Mesenchymal stem cell (in vitro differentiated cells and primary cell): ENCODE data around the gene CFHR5.

Source experiments
- DNase-seq: peaks from one replicate; pipeline ENCODE4 v3.0.0-alpha.2; 2013
- H2AFZ ChIP-seq: one replicate; pipeline ENCODE4 v1.6.1; 2013; ENCODE audit warnings: low read depth, mild to moderate bottlenecking, control low read depth, inconsistent platforms, low read length, moderate library complexity
- H2AK5ac ChIP-seq: 2 replicates; pipeline ENCODE4 v1.6.1; 2013; ENCODE audit warnings: low read length, moderate library complexity, mild to moderate bottlenecking, inconsistent platforms; ENCODE audit not compliant: severe bottlenecking
- H2BK120ac ChIP-seq: one replicate; pipeline ENCODE4 v1.6.1; 2013; ENCODE audit warnings: low read depth, mild to moderate bottlenecking, inconsistent platforms, low read length, moderate library complexity
- H2BK12ac ChIP-seq, 2 experiments: one replicate each; pipeline ENCODE4 v1.6.1; 2013; ENCODE audit warnings: inconsistent platforms in 2 of 2, low read length in 2 of 2, mild to moderate bottlenecking in 2 of 2, moderate library complexity in 2 of 2, control low read depth in 1 of 2
- H2BK15ac ChIP-seq: one replicate; pipeline ENCODE4 v1.6.1; 2013; ENCODE audit warnings: mild to moderate bottlenecking, low read depth, inconsistent platforms; ENCODE audit not compliant: poor library complexity, severe bottlenecking
- H2BK5ac ChIP-seq: 2 replicates; pipeline ENCODE4 v1.6.1; 2013; ENCODE audit warnings: low read depth, mild to moderate bottlenecking, low read length, control low read depth, inconsistent platforms; ENCODE audit not compliant: poor library complexity, severe bottlenecking
- H3K14ac ChIP-seq, 2 experiments: one replicate each; pipeline ENCODE4 v1.6.1; 2013; ENCODE audit warnings: inconsistent platforms in 2 of 2, low read length in 2 of 2, control low read depth in 1 of 2, mild to moderate bottlenecking in 1 of 2, moderate library complexity in 1 of 2
- H3K18ac ChIP-seq, 2 experiments: one replicate each; pipeline ENCODE4 v1.6.1; 2013; ENCODE audit warnings: inconsistent platforms in 2 of 2, low read length in 2 of 2, control low read depth in 1 of 2, low read depth in 1 of 2, mild to moderate bottlenecking in 1 of 2
- H3K23ac ChIP-seq, 2 experiments: one replicate each; pipeline ENCODE4 v1.6.1; 2013; ENCODE audit warnings: inconsistent platforms in 2 of 2, low read length in 2 of 2, mild to moderate bottlenecking in 2 of 2, moderate library complexity in 2 of 2, control low read depth in 1 of 2
- H3K27ac ChIP-seq: 2 replicates; pipeline ENCODE4 v1.5.1; 2013; ENCODE audit warnings: mild to moderate bottlenecking, moderate library complexity, low read length, control low read depth, inconsistent platforms; ENCODE audit not compliant: poor library complexity, severe bottlenecking
- H3K27me3 ChIP-seq, 2 experiments: 2 replicates each; pipeline versions ENCODE4 v1.6.1 to v1.7.0; 2013; ENCODE audit warnings: low read length in 2 of 2, mild to moderate bottlenecking in 2 of 2, moderate library complexity in 2 of 2, control low read depth in 1 of 2, inconsistent platforms in 1 of 2; ENCODE audit not compliant: control insufficient read depth in 1 of 2, insufficient read depth in 1 of 2
- H3K36me3 ChIP-seq, 2 experiments: 2 replicates each; pipeline versions ENCODE4 v1.6.1 to v1.7.0; 2013; ENCODE audit warnings: low read length in 2 of 2, control low read depth in 1 of 2, inconsistent platforms in 1 of 2, low read depth in 1 of 2, mild to moderate bottlenecking in 1 of 2; ENCODE audit not compliant: insufficient read depth in 2 of 2, control insufficient read depth in 1 of 2
- H3K4ac ChIP-seq, 2 experiments: one replicate each; pipeline ENCODE4 v1.6.1; 2013; ENCODE audit warnings: inconsistent platforms in 2 of 2, low read length in 2 of 2, mild to moderate bottlenecking in 2 of 2, moderate library complexity in 2 of 2, control low read depth in 1 of 2, low read depth in 1 of 2
- H3K4me1 ChIP-seq: 2 replicates; pipeline ENCODE4 v1.6.1; 2013; ENCODE audit warnings: low read depth, low read length, control low read depth; ENCODE audit not compliant: control insufficient read depth, insufficient read depth
- H3K4me2 ChIP-seq: 2 replicates; pipeline ENCODE4 v1.6.1; 2013; ENCODE audit warnings: low read length, mild to moderate bottlenecking, inconsistent platforms; ENCODE audit not compliant: poor library complexity, severe bottlenecking
- H3K4me3 ChIP-seq, 2 experiments: 2 replicates each; pipeline versions ENCODE4 v1.5.1 to v1.7.0; 2013; ENCODE audit warnings: low read length in 2 of 2, mild to moderate bottlenecking in 2 of 2, control low read depth in 1 of 2, low read depth in 1 of 2; ENCODE audit not compliant: insufficient read depth in 1 of 2
- H3K79me1 ChIP-seq: replicated peaks from 2 replicates; pipeline ENCODE4 v1.6.1; 2013; ENCODE audit warnings: mild to moderate bottlenecking, control low read depth, low read length, inconsistent platforms; ENCODE audit not compliant: poor library complexity, severe bottlenecking
- H3K9ac ChIP-seq: 2 replicates; pipeline ENCODE4 v1.7.0; 2013; ENCODE audit warnings: mild to moderate bottlenecking, low read length, moderate library complexity
- H3K9me3 ChIP-seq: 2 replicates; pipeline ENCODE4 v1.7.0; 2013; ENCODE audit warnings: mild to moderate bottlenecking, low read length; ENCODE audit not compliant: control insufficient read depth
- H4K8ac ChIP-seq: one replicate; pipeline ENCODE4 v1.6.1; 2013; ENCODE audit warnings: inconsistent platforms, mild to moderate bottlenecking, low read length, moderate library complexity
- H4K91ac ChIP-seq: one replicate; pipeline ENCODE4 v1.6.1; 2013; ENCODE audit warnings: mild to moderate bottlenecking, low read length, inconsistent platforms
- WGBS: methylation state at CpG from one replicate; pipeline ENCODE4 v1.1.7; 2013; ENCODE audit warnings: mixed read lengths; 5-methylcytosine and 5-hydroxymethylcytosine counted together

Gene CFHR5

DNA sequence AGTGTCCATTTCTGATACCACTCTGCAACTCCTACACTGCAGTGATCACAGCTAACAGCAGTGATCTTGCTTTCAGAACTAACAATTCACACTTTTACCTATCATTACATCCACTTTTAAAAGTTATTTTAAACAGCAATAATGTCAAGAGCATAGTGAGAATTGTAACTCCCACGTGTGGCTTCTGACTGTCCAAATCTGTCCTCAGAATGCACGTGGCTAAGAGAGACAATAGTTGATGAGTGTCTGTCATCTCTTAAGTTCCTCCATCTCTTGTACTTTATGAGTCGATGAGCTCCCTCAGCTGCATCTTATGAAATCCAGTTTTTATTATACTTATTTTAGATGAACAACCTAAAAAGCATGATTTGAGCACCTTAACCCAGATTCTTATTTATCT is 16.5 kb upstream of the CFHR5 start:
- Histone ChIP-seq H4K91ac (no peak overlapping the region), H3K79me1 (no peaks in the 10 kb centered on the region), H3K4ac (no peak overlapping the region), H3K18ac (no peak overlapping the region), H3K36me3 (no peaks in the 10 kb centered on the region), H3K4me3 (no peak overlapping the region), H3K27ac (no peak overlapping the region), H3K14ac (no peak overlapping the region), H2AFZ (no peak overlapping the region), H3K23ac (no peak overlapping the region), H2AK5ac (no peak overlapping the region), H2BK15ac (no peak overlapping the region), H2BK120ac (no peak overlapping the region), H4K8ac (no peak overlapping the region), H3K4me1 (no peaks in the 10 kb centered on the region), H2BK5ac (no peak overlapping the region), H3K9ac (no peak overlapping the region), H3K4me2 (no peak overlapping the region), H2BK12ac (no peak overlapping the region), H3K9me3 (no peaks in the 10 kb centered on the region), H3K27me3 (no peaks in the 10 kb centered on the region)
- WGBS = 64% methylated on average over 2 of the region's 3 CpGs
- no peak for DNase-seq

DNA sequence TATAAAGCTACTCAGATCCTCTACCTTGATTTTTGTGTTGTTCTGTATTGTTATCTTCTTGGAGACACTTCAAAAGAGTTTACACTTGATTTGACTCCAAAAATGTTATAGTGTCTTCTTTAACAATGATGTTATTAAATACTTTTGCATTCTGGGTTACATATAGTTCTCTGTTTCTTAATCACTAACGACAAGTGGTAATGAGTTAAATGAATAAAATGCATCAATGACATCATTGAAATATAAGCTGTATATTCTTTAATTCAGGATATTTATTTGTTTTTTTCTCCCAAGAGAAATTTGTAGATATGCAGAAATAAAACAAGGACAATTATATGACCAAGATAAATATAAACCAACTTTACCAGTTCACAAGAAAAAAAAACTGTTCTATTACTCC is 7.2 kb upstream of the CFHR5 start:
- no CpG with 5 or more reads among the region's 1 CpG for WGBS
- no peak overlapping the region for H3K27ac ChIP-seq
- no peak overlapping the region for H3K9ac ChIP-seq
- no peaks in the 10 kb centered on the region for H3K27me3 ChIP-seq
- H3K36me3 ChIP-seq = no peaks in the 10 kb centered on the region
- no peak overlapping the region for H3K4me2 ChIP-seq
- no peak overlapping the region for H3K4ac ChIP-seq
- H4K91ac ChIP-seq = no peak overlapping the region
- no peak overlapping the region for H3K18ac ChIP-seq
- no peaks in the 10 kb centered on the region for H3K79me1 ChIP-seq
- no peak overlapping the region for H2AK5ac ChIP-seq
- no peak overlapping the region for H3K23ac ChIP-seq
- H3K4me1 ChIP-seq = no peaks in the 10 kb centered on the region
- H2BK5ac ChIP-seq = no peak overlapping the region
- no peak overlapping the region for H3K4me3 ChIP-seq
- no peak overlapping the region for H3K14ac ChIP-seq
- no peak overlapping the region for H2BK12ac ChIP-seq
- no peak overlapping the region for H4K8ac ChIP-seq
- no peak overlapping the region for H2BK15ac ChIP-seq
- no peak for DNase-seq
- H2AFZ ChIP-seq = no peak overlapping the region
- H3K9me3 ChIP-seq = no peaks in the 10 kb centered on the region
- no peak overlapping the region for H2BK120ac ChIP-seq

DNA sequence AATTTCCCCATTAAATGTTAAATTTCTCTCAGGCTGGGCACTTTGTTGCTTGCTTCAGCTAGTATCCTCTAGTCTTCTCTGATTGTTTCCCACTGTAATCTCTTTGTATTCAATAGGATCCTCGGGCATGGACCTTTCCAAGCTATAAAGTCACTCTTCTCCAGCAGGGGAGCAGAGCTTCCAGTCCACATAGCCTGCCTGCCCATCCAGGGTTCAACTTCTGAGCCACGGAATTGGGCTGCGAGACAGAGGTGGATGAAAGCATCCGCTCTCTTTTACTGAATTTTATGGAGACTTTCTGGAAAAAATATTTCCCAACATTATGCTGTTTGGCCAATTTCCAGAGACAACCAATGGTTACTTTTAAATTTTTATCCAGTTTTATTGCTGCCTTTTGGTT is 1.1 kb upstream of the CFHR5 start:
- Histone ChIP-seq H4K91ac (no peak overlapping the region), H2AK5ac (no peak overlapping the region), H3K9ac (no peak overlapping the region), H4K8ac (no peak overlapping the region), H2BK15ac (no peak overlapping the region), H3K36me3 (no peaks in the 10 kb centered on the region), H3K4me1 (no peaks in the 10 kb centered on the region), H3K4me2 (no peak overlapping the region), H3K4ac (no peak overlapping the region), H3K14ac (no peak overlapping the region), H3K79me1 (no peaks in the 10 kb centered on the region), H2BK12ac (no peak overlapping the region), H3K23ac (no peak overlapping the region), H3K9me3 (no peaks in the 10 kb centered on the region), H3K4me3 (no peak overlapping the region), H3K27me3 (no peaks in the 10 kb centered on the region), H3K27ac (no peak overlapping the region), H2BK120ac (no peak overlapping the region), H3K18ac (no peak overlapping the region), H2BK5ac (no peak overlapping the region), H2AFZ (no peak overlapping the region)
- DNase-seq = no peak
- 80% methylated on average over 3 of the region's 4 CpGs for WGBS

DNA sequence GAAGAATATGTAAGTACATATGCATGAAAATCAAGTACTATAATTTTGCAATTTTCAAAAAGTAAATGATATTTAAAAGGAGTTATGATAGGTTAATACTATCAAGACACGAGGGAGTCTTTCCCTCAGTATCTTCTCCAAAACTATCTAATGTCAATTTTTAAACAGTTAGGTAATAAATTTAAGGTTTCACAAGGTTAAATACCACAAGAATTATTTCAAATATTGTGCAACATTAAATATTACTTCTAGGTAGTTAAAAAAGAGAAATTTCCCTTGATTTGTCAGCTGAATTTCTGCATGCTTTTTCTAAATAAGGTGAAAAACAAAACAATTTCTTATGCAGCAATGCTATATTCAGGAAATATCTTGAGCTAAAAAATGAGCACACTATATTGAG is 3.5 kb downstream of the CFHR5 start:
- Histone ChIP-seq H3K4me2 (no peak overlapping the region), H3K18ac (no peak overlapping the region), H3K4me1 (no peaks in the 10 kb centered on the region), H3K36me3 (no peaks in the 10 kb centered on the region), H3K9me3 (no peaks in the 10 kb centered on the region), H2BK12ac (no peak overlapping the region), H3K27me3 (no peaks in the 10 kb centered on the region), H3K4me3 (no peak overlapping the region), H2BK5ac (no peak overlapping the region), H2BK15ac (no peak overlapping the region), H4K8ac (no peak overlapping the region), H3K27ac (no peak overlapping the region), H3K4ac (no peak overlapping the region), H3K79me1 (no peaks in the 10 kb centered on the region), H3K14ac (no peak overlapping the region), H2AK5ac (no peak overlapping the region), H4K91ac (no peak overlapping the region), H2BK120ac (no peak overlapping the region), H3K9ac (no peak overlapping the region), H2AFZ (no peak overlapping the region), H3K23ac (no peak overlapping the region)
- no CpG with 5 or more reads among the region's 1 CpG for WGBS
- no peak for DNase-seq
